T follicular helper cell (primary cell): ENCODE results near the gene SAFB.

Experiments
- DNase-seq: peaks from one replicate; pipeline ENCODE4 v3.0.0-alpha.2; 2020; ENCODE audit warnings: low read depth
- total RNA-seq, 2 experiments: gene quantifications; one replicate each; lab custom pipeline; 2026; lab: John Stamatoyannopoulos, UW

SAFB gene
- total RNA-seq = 147 to 160 reads per million in 2 experiments

DNA sequence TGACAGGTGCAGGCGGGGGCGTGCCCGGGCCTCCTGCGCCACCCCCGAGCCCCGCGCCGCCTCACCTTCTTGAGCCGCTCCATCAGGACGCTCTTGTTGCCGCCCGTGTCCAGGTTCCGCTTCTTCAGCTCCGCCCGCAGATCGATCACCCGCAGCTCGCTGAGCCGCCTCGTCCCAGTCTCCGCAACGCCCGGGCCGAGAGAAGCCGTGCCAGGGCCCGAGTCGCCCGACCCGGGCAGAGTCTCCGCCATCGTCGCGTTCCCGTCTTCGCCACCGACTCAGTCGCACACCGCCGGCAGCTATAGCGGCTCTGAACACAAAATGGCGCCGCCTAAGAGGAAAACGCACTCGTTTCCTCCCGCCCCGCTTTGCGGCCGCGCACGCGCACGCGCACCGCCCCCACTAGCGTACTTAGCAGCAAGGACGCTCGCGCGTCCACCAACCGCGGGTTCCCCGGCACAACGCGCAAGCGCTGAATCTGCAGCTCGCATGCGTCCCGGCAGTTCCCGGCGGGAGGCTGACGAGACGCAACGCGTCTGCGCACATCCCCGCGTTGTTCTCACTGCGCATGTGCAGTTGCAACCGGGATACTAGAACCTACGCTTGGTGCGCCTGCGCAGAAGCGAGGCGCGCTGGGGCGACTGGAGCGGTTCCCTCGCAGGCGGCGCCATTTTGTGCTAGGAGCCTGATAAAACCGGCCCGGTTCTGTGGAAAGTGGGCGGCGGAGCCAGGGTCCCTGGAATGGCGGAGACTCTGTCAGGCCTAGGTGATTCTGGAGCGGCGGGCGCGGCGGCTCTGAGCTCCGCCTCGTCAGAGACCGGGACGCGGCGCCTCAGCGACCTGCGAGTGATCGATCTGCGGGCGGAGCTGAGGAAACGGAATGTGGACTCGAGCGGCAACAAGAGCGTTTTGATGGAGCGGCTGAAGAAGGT, at the start of gene SAFB, which contains the start of gene SAFB2:
Gene SAFB, plus strand, starts transcription at position 619 of the 932 bp plus-strand sequence. Its CDS starts 123 bp downstream, at position 742.
Gene SAFB2, minus strand, starts transcription at position 312 of the 932 bp plus-strand sequence. Its CDS starts 61 bp downstream, at position 251.
- DNase-seq = peak; percentile 99

DNA sequence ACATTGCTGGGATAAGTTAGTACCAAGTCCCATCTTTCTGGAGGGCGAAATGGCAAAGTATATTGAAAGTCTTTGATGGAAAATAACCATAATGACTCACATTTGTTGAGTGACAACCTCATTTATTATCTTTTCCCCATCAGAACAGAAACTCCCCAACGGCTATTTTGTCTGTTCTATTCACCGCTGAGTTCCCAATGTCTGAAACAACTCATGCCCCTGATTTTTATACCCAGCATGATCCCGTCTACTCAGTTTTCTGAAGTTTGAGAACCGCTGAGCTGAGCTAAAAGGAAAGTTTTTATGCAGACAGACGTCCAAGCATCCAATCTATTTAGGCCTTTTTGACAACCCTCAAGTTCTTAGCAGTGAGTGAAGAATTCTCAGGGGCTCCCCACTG, 47.3 kb upstream of the SAFB start:
- DNase-seq = no peak

GRCh38 chr19:5578097-5578846, 44.6 kb upstream of the SAFB start:
- DNase-seq = peak; percentile 58

GRCh38 chr19:5579286-5579685, 43.6 kb upstream of the SAFB start:
- no peak for DNase-seq

DNA sequence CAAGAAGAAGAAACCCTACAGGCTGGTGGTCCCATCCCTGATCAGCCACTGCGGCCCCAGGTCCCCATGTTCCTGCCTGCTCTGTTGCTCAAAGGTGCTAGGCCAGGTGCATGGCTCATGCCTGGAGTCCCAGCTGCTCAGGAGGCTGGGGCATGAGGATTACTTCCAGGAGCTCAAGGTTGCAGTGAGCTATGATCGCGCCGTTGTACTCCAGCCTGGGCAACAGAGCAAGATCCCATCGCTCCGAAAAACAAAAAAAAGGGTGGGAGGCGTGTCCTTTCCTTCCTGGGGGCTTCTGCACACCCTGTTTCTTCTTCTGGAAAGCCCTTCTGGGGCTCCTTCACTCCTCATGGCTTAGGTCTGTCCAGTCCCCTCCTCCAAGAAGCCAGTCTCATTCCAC, 43.2 kb upstream of the SAFB start:
- DNase-seq = no peak

DNA sequence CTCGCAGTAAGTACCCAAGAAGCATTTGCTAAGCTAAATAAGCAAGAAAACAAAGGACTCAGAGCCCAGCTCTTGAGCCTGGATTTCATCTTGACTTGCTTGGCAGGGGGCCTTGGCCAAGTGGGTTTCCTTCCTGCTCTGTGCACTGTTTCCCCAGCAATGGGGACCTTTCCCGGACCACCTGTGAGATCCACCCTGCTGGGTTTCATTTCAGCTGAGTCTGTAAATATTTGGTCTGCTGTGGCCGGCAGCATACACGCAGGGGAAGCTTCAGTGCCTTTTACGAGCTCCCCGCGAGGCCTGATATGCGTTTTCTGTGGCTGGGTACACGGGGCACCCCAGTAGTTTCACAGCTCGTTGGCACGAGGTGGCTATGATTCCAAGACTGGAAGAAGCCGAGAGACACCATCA, 42.7 kb upstream of the SAFB start:
- DNase-seq = no peak

- DNase-seq = no peak
Observed at GRCh38 chr19:5585461-5586299, 37.2 kb upstream of the SAFB start.

DNA sequence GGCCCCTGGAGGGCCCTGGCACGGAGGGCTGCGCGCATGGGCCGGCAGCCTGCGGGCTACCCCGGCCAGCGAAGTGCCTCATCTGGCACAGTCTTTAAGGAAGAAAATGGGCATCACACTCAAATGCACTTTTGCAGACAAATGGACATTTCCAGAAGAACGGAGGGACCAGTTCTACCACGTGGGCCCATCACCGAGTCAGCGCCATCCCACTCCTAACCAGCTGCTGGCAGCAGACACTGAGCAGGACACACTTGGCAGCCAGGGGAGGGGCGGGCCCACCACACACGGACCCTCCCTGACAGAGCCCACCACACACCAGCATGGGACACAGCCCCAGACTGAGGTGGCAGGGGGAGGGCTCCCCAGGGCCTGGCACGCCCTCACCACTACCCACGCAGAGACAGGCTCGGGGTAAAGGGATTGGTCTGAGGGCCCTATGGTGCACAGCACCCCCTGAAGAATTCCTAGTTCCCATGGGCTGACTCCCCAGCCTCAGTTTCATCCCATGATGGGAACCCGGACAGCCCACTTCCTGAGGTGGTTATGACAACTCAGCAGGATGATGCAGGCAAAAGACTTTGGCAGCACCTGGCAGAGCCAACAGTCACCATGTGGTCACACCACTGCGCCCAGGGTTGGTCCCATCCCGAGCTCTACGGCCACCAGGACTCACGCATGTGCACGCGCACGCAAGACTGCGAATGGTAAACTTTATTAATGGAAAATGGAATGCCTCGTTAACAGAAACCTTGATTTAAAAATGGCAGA, 36.4 kb upstream of the SAFB start:
- DNase-seq = no peak

- DNase-seq = no peak
Observed at GRCh38 chr19:5587071-5587455, 35.8 kb upstream of the SAFB start.

DNA sequence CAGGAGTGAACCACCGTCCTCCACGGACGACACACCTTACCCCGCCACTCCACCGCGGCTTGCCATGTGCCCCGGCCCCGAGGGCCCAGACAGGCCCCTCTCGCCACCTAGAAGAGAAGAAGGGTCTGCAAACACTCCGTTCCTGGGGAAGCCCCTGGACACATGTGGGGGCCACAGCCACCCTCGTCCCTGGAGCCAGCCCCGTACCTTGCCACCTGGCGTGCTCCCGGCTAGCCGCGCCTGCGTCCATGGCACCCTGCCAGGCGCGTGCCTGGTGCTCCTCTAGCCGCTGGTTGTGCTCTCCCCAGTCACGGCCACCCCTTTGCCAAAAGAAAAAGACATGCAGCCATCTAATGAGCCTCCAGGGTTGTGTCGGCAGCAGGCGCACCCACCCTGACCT, 35.2 kb upstream of the SAFB start:
- DNase-seq = no peak

GRCh38 chr19:5588441-5588840, 34.4 kb upstream of the SAFB start:
- DNase-seq = no peak

- no peak for DNase-seq
Observed at GRCh38 chr19:5588906-5589676, 33.8 kb upstream of the SAFB start.

- no peak for DNase-seq
Observed at GRCh38 chr19:5590151-5590864, 32.6 kb upstream of the SAFB start.

DNA sequence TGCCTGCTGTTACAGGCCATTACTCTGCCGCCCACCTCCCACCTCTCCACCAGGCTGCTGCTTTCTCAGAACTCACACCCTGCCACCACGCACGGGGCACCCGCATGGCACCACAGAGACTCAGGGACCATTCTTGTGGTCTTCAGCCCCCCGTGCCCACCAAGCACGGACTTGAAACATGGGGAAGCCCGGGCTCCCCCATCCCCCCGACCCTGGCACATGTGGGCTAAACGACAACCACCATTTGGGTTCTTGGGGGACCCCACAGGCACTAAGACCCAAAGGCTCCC, 32.1 kb upstream of the SAFB start:
- DNase-seq = no peak

DNA sequence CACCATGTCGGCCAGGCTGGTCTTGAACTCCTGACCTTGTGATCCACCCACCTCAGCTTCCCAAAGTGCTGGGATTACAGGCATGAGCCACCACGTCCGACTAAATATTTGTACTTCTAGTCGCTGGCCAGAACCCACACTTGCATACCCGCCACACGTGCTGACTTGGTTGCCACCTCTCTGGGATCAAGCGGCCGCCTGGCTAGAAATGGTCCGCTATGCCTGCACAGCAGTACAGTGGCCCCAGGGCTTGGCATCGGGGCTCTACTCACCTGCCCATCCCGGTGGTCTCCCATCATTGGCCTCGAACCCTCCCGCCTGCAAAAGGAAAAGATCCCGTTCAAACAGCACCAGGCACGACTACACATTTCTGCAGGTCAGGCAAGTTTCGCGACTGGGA, 31.4 kb upstream of the SAFB start:
- DNase-seq = no peak

DNA sequence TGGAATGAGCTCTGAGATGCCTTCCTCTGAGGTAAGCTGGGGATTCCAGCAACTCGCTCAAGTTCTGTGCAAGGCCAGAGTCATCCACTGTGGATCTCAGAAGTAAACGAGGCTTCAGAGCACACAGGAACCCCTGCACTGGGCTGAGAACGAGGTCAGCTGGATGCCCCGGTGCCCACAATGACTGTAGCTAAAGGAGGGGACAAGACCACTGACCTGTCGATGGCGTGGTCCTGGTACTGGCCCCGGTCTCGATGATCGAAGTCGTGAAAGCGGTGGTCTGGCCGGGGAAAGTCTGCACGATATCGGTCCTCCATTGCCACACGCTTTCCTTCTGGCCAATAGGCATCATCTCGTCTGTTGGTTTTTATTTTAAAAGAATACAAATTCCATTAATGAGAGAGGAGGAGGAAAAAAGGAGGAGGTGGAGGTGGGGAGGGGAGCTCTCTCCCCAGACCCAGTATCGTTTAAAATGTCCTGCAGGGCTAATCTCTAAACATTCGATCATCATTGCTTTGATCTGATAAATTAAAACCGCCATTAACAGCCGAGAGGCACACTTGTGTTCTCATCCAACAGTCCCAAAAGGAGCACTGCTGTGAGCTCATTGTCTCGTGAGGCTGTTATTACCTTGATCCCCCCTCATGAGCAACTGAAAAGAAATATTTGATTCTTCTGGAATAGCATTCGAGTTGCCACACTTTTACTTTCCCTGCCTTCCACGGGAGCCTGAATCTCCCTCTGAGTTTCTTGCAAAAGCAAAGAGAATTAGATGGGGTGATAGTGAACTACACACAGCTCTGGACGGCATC, 30.1 kb upstream of the SAFB start:
- DNase-seq = no peak

- DNase-seq = no peak
Observed at GRCh38 chr19:5593343-5594255, 29.3 kb upstream of the SAFB start.

DNA sequence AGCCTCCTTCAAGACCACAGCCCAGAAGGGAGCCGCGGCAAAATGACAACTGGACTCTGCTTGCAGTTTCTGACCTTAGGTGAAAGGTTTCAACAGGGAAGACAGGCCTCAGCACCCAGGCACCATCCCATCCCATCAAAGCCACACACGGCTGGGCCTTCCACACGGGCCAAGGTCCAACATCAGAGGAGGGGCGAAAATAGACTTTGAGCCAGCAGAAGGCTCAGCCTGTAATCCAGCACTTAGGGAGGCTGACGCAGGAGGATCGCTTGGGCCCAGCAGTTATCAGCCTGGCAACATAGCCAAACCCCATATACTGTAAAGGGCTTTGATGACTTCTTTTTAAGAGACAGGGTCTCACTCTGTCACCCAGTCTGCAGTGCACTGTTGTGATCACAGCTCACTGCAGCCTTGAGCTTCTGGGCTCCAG, 28.3 kb upstream of the SAFB start:
- DNase-seq = no peak
